CD4-positive, CD25-positive, alpha-beta regulatory T cell (primary cell): ENCODE results near the gene GAD2. TPM values are rescaled to one million over a fixed set of nuclear protein-coding genes. Genes with fewer than 3 reads are reported as not detected.

Source experiments
- ATAC-seq, 2 donors: fragments of 150-1000 bp; cut with Tn5 transposase; one replicate each; pipeline ENCODE4 v1.10.0; 2021; ENCODE audit warnings: low read depth in 2 of 2, moderate number of reproducible peaks in 2 of 2, moderate library complexity in 1 of 2
- DNase-seq, 3 donors: peaks; one replicate each; pipeline versions ENCODE4 v3.0.0 to v3.0.0-alpha.2; 2012 to 2022; ENCODE audit warnings: mixed read lengths in 1 of 3
- H3K27ac ChIP-seq: one replicate; pipeline ENCODE4 v1.7.0; 2013; ENCODE audit warnings: mild to moderate bottlenecking, low read length; ENCODE audit not compliant: insufficient read depth, poor library complexity, severe bottlenecking
- H3K27me3 ChIP-seq: one replicate; pipeline ENCODE4 v1.7.0; 2013; ENCODE audit warnings: low read length; ENCODE audit not compliant: control insufficient read depth, insufficient read depth
- H3K36me3 ChIP-seq: one replicate; pipeline ENCODE4 v1.7.0; 2013; ENCODE audit warnings: mild to moderate bottlenecking, low read length, moderate library complexity; ENCODE audit not compliant: control insufficient read depth, insufficient read depth
- H3K4me1 ChIP-seq: 2 replicates; pipeline ENCODE4 v1.7.0; 2013; ENCODE audit warnings: mild to moderate bottlenecking, low read length; ENCODE audit not compliant: insufficient read depth, control insufficient read depth, poor library complexity, severe bottlenecking
- H3K4me3 ChIP-seq: one replicate; pipeline ENCODE4 v1.7.0; 2013; ENCODE audit warnings: low read depth, mild to moderate bottlenecking, low read length, moderate library complexity
- H3K9me3 ChIP-seq, 2 experiments: 1 replicate in 1 of 2; 2 replicates in 1 of 2; pipeline ENCODE4 v1.7.0; 2013; ENCODE audit warnings: low read length in 2 of 2, mild to moderate bottlenecking in 1 of 2, moderate library complexity in 1 of 2; ENCODE audit not compliant: control insufficient read depth in 2 of 2
- H3K27ac Mint-ChIP-seq, 3 donors: one replicate each; pipeline ENCODE4 v1.8.0; 2020 to 2022; ENCODE audit warnings: mild to moderate bottlenecking in 3 of 3, mixed read lengths in 3 of 3, moderate library complexity in 2 of 3
- H3K27me3 Mint-ChIP-seq: one replicate; pipeline ENCODE4 v1.8.0; 2022; ENCODE audit warnings: mild to moderate bottlenecking, mixed read lengths
- H3K36me3 Mint-ChIP-seq: one replicate; pipeline ENCODE4 v1.8.0; 2020; ENCODE audit warnings: mixed read lengths
- H3K4me1 Mint-ChIP-seq, 4 donors: one replicate each; pipeline ENCODE4 v1.8.0; 2020 to 2022; ENCODE audit warnings: mixed read lengths in 4 of 4, mild to moderate bottlenecking in 1 of 4
- H3K4me3 Mint-ChIP-seq, 4 donors: one replicate each; pipeline ENCODE4 v1.8.0; 2020 to 2022; ENCODE audit warnings: mild to moderate bottlenecking in 4 of 4, mixed read lengths in 4 of 4, moderate library complexity in 3 of 4
- H3K9me3 Mint-ChIP-seq, 7 donors: one replicate each; pipeline ENCODE4 v1.8.0; 2020 to 2022; ENCODE audit warnings: mixed read lengths in 7 of 7, mild to moderate bottlenecking in 3 of 7, moderate library complexity in 2 of 7
- polyA plus RNA-seq, 4 donors: library from polyadenylated mRNA; unstranded; fragments of 300-500 nt; fragmentation: Illumina TruSeq; gene quantifications; one replicate each; pipeline ENCODE4 v1.2.3, GENCODE V29; 2021
- total RNA-seq: library from RNA; stranded (reverse); gene quantifications from one replicate; pipeline ENCODE4 v1.2.3, GENCODE V29; 2022

The GAD2 gene
- total and polyA plus RNA-seq, 5 donors from 2014 or later = not detected

- Histone ChIP-seq H3K36me3 (no peaks in the 10 kb centered on the region), H3K4me1 (peaks cover 14% of the 10 kb centered on the region), H3K9me3 (no peaks in the 10 kb centered on the region), H3K27ac (no peak overlapping the region), H3K4me3 (no peak overlapping the region), H3K27me3 (peaks cover 44% of the 10 kb centered on the region)
- peaks cover 81% of the 10 kb centered on the region for H3K27me3 Mint-ChIP-seq
- no peaks in the 10 kb centered on the region for H3K36me3 Mint-ChIP-seq
- no peak overlapping the region for H3K27ac Mint-ChIP-seq
- DNase-seq = no peak
- no peak for ATAC-seq
- H3K9me3 Mint-ChIP-seq = peaks cover 0 to 4% (median 0%) of the 10 kb centered on the region in 7 donors
- peak overlapping the region in 3 of 4 donors; percentile 54 to 59 (median 56) for H3K4me3 Mint-ChIP-seq
- H3K4me1 Mint-ChIP-seq = peaks cover 5 to 40% (median 8%) of the 10 kb centered on the region in 4 donors
Observed at GRCh38 chr10:26215396-26215934, 1.1 kb upstream of the GAD2 start.

GRCh38 chr10:26215935-26216584, 514 bp upstream of the GAD2 start:
- Mint-ChIP-seq H3K27me3 (peaks cover 87% of the 10 kb centered on the region), H3K36me3 (no peaks in the 10 kb centered on the region), H3K9me3 (peaks cover 0 to 4% (median 0%) of the 10 kb centered on the region in 7 donors), H3K4me3 (peak overlapping the region in 3 of 4 donors; percentile 47 to 75 (median 59)), H3K27ac (no peak overlapping the region), H3K4me1 (peaks cover 5 to 40% (median 8%) of the 10 kb centered on the region in 4 donors)
- no peaks in the 10 kb centered on the region for H3K9me3 ChIP-seq
- H3K4me1 ChIP-seq = peaks cover 14% of the 10 kb centered on the region
- H3K27me3 ChIP-seq = peaks cover 46% of the 10 kb centered on the region
- ATAC-seq (no peak), DNase-seq (peak in 1 of 3 donors; percentile 13)
- H3K36me3 ChIP-seq = no peaks in the 10 kb centered on the region
- no peak overlapping the region for H3K4me3 ChIP-seq
- no peak overlapping the region for H3K27ac ChIP-seq

DNA sequence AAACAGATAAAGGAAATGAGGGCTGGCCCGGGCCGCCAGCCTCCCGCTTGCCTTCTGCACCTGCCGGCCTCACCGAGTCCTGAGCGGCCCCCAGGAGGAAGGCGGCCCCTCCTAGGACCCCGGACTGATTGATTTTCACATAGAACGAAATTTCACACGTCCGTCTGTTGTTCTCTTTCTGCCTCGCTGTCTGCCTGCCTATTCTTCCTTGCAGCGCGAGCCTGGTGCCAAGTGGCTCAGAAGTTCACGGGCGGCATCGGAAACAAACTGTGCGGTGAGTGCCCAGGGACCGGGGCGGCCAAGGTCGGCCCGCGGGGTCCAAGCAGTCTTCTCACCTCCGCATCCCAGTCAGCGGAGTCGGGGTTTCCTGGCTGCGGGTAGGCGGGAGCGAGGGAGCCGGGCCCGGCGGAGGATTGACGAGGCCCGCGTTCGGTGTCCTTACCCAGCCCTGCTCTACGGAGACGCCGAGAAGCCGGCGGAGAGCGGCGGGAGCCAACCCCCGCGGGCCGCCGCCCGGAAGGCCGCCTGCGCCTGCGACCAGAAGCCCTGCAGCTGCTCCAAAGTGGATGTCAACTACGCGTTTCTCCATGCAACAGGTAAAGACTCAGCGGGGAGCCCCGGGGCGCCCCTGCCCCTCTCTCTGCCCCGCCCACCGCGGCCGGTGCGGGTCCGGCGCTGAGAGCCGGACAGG, 967 bp downstream of the GAD2 start:
- Mint-ChIP-seq H3K4me1 (peaks cover 5 to 38% (median 8%) of the 10 kb centered on the region in 4 donors), H3K9me3 (peaks cover 0 to 4% (median 0%) of the 10 kb centered on the region in 7 donors), H3K4me3 (peak overlapping the region in 2 of 4 donors; percentile 70 to 78), H3K27ac (no peak overlapping the region), H3K27me3 (peaks cover 90% of the 10 kb centered on the region), H3K36me3 (no peaks in the 10 kb centered on the region)
- H3K36me3 ChIP-seq = no peaks in the 10 kb centered on the region
- ATAC-seq (no peak), DNase-seq (no peak)
- no peaks in the 10 kb centered on the region for H3K9me3 ChIP-seq
- H3K27ac ChIP-seq = no peak overlapping the region
- H3K27me3 ChIP-seq = peaks cover 53% of the 10 kb centered on the region
- peaks cover 14% of the 10 kb centered on the region for H3K4me1 ChIP-seq
- no peak overlapping the region for H3K4me3 ChIP-seq

DNA sequence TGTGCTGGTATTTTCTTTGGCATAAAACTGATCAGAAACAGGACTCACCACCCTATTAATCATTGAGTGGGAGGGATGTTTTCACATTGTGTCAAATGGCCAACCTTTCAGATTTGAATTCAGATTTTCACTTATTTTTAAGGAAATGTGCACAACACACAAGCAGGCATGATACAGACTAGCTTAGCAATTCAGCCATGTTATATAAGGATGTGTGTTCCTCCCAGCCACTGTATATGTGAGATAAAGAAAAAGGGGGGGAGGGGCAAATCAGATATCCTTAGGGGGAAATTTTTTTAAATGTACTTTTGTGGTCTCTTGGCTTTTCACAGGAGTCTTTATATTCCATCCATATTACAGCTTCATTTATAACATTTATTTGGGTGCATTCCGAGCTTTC, 3.1 kb downstream of the GAD2 start:
- Histone ChIP-seq H3K36me3 (no peaks in the 10 kb centered on the region), H3K4me1 (peaks cover 14% of the 10 kb centered on the region), H3K27ac (no peak overlapping the region), H3K27me3 (peaks cover 47% of the 10 kb centered on the region), H3K4me3 (no peak overlapping the region), H3K9me3 (no peaks in the 10 kb centered on the region)
- Mint-ChIP-seq H3K4me1 (peaks cover 5 to 34% (median 8%) of the 10 kb centered on the region in 4 donors), H3K27me3 (peaks cover 86% of the 10 kb centered on the region), H3K4me3 (no peak overlapping the region), H3K27ac (no peak overlapping the region), H3K9me3 (peaks cover 0 to 4% (median 0%) of the 10 kb centered on the region in 7 donors), H3K36me3 (no peaks in the 10 kb centered on the region)
- ATAC-seq (no peak), DNase-seq (no peak)

DNA sequence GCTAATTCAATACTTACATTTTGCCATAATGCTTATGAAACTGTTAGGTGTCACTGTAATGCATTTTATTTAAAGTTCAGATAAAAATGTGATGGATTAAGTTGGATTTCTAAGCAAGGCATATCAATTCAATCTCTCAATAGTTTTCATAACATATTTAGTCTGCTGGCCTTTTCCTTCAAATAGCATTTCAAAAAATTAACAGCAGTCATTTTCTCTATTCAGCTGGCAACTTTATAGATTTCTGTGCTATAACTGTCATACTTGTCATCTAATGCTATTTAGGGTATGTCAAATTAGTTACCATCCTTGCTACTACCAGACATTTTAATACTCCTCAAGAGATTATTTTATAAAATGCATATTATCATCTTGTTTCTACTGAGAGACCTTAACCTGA, 4.3 kb downstream of the GAD2 start:
- ATAC-seq (no peak), DNase-seq (no peak)
- Histone ChIP-seq H3K4me3 (no peak overlapping the region), H3K36me3 (no peaks in the 10 kb centered on the region), H3K27me3 (peaks cover 46% of the 10 kb centered on the region), H3K27ac (no peak overlapping the region), H3K4me1 (peaks cover 9% of the 10 kb centered on the region), H3K9me3 (no peaks in the 10 kb centered on the region)
- Mint-ChIP-seq H3K4me3 (peak overlapping the region in 1 of 4 donors; percentile 40), H3K36me3 (no peaks in the 10 kb centered on the region), H3K4me1 (peaks cover 0 to 23% (median 6%) of the 10 kb centered on the region in 4 donors), H3K9me3 (peaks cover 0 to 4% (median 0%) of the 10 kb centered on the region in 7 donors), H3K27me3 (peaks cover 82% of the 10 kb centered on the region), H3K27ac (no peak overlapping the region)

- H3K4me1 Mint-ChIP-seq = peaks cover 0 to 19% (median 6%) of the 10 kb centered on the region in 4 donors
- H3K4me3 Mint-ChIP-seq = no peak overlapping the region
- ATAC-seq (no peak), DNase-seq (no peak)
- H3K36me3 Mint-ChIP-seq = no peaks in the 10 kb centered on the region
- Histone ChIP-seq H3K36me3 (no peaks in the 10 kb centered on the region), H3K4me1 (peaks cover 9% of the 10 kb centered on the region), H3K27ac (no peak overlapping the region), H3K27me3 (peaks cover 48% of the 10 kb centered on the region), H3K9me3 (no peaks in the 10 kb centered on the region), H3K4me3 (no peak overlapping the region)
- peaks cover 0 to 4% (median 0%) of the 10 kb centered on the region in 7 donors for H3K9me3 Mint-ChIP-seq
- no peak overlapping the region for H3K27ac Mint-ChIP-seq
- H3K27me3 Mint-ChIP-seq = peaks cover 82% of the 10 kb centered on the region
Observed at GRCh38 chr10:26221541-26221940, 5.0 kb downstream of the GAD2 start.

DNA sequence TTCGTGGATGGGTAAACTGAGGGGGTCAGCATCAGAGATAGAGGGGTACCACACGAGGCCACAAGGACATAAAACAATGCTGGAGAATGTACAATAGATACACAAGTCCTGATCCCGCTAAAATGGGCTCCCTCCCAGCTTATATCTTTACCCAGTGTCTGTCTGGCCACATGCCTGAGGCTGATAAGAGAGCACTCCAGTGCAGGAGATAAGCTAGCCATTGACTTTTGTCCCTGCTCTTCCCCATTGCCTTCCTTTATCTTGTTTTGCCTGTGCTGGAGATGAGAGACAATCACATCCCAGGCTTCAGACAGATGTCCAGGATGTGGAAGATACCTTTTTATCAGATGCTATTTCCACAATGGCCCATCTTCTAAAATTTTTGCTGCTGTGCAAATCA, 6.0 kb downstream of the GAD2 start:
- no peaks in the 10 kb centered on the region for H3K36me3 Mint-ChIP-seq
- ATAC-seq (no peak), DNase-seq (no peak)
- H3K27ac Mint-ChIP-seq = no peak overlapping the region
- Histone ChIP-seq H3K9me3 (no peaks in the 10 kb centered on the region), H3K4me3 (no peak overlapping the region), H3K4me1 (peaks cover 3% of the 10 kb centered on the region), H3K27me3 (peaks cover 50% of the 10 kb centered on the region), H3K36me3 (no peaks in the 10 kb centered on the region), H3K27ac (no peak overlapping the region)
- peaks cover 73% of the 10 kb centered on the region for H3K27me3 Mint-ChIP-seq
- peaks cover 0 to 4% (median 0%) of the 10 kb centered on the region in 7 donors for H3K9me3 Mint-ChIP-seq
- H3K4me1 Mint-ChIP-seq = peaks cover 0 to 10% (median 5%) of the 10 kb centered on the region in 4 donors
- no peak overlapping the region for H3K4me3 Mint-ChIP-seq
